K562 (cell line): ENCODE measurements around the gene RARRES2. TPM values are rescaled to one million over a fixed set of nuclear protein-coding genes. Genes with fewer than 3 reads are reported as not detected.

ENCODE experiments used
- HNRNPK ChIP-seq: fragments of 200-400 bp; formaldehyde crosslinking; IDR thresholded peaks from one replicate; pipeline ENCODE4 v1.6.1; 2018; ENCODE audit warnings: mild to moderate bottlenecking, low read depth, low read length; ENCODE audit not compliant: poor library complexity, severe bottlenecking
- LCOR ChIP-seq: sonication (generic); formaldehyde crosslinking; IDR thresholded peaks from 2 replicates; pipeline ENCODE4 v1.8.0; 2022; ENCODE audit warnings: mild to moderate bottlenecking, missing genetic modification reagents
- MAZ ChIP-seq, 2 experiments: fragments of 450-650 bp in 1 of 2; sonication (generic) in 1 of 2; formaldehyde crosslinking; IDR thresholded peaks in 1 of 2; conservative IDR thresholded peaks in 1 of 2; 2 replicates each; pipeline versions ENCODE4 v1.4.0 to v1.5.0; 2020; ENCODE audit warnings: mild to moderate bottlenecking in 1 of 2, missing genetic modification reagents in 1 of 2
- MTA1 ChIP-seq: fragments of 450-650 bp; IDR thresholded peaks from 2 replicates; pipeline ENCODE4 v1.6.1; 2017; ENCODE audit warnings: borderline replicate concordance
- RAD51 ChIP-seq: fragments of 450-650 bp; IDR thresholded peaks from 2 replicates; pipeline ENCODE4 v1.7.1; 2016; ENCODE audit warnings: low read depth, mild to moderate bottlenecking, borderline replicate concordance
- RBM14 ChIP-seq: fragments of 200-400 bp; formaldehyde crosslinking; IDR thresholded peaks from 2 replicates; pipeline ENCODE4 v1.6.1; 2018; ENCODE audit warnings: low read depth, mild to moderate bottlenecking, low read length, moderate library complexity, borderline replicate concordance; ENCODE audit not compliant: insufficient read depth
- SNRNP70 ChIP-seq: fragments of 200-400 bp; formaldehyde crosslinking; optimal IDR thresholded peaks from 2 replicates; pipeline ENCODE3; 2017; ENCODE audit warnings: low read depth, low read length
- XRCC5 ChIP-seq: fragments of 200-400 bp; formaldehyde crosslinking; IDR thresholded peaks from 2 replicates; pipeline ENCODE4 v1.6.1; 2017; ENCODE audit warnings: low read depth, mild to moderate bottlenecking, low read length
- ZBTB11 ChIP-seq, 3 experiments: fragments of 200-800 bp in 1 of 3; fragments of 250-450 bp in 1 of 3; fragments of 450-650 bp in 1 of 3; sonication (Bioruptor Pico) in 1 of 3; sonication (Bioruptor generic) in 1 of 3; formaldehyde crosslinking in 1 of 3; IDR thresholded peaks; 2 replicates each; pipeline versions ENCODE4 v1.6.1 to v1.8.0; 2016 to 2022; ENCODE audit warnings: mild to moderate bottlenecking in 2 of 3, missing genetic modification characterization in 2 of 3, missing compliant biosample characterization in 1 of 3, moderate library complexity in 1 of 3
- ZNF12 ChIP-seq: sonication (generic); formaldehyde crosslinking; IDR thresholded peaks from 2 replicates; pipeline ENCODE4 v1.4.0; 2020; ENCODE audit warnings: mild to moderate bottlenecking, missing genetic modification reagents
- ZNF212 ChIP-seq: fragments of 450-650 bp; formaldehyde crosslinking; IDR thresholded peaks from 2 replicates; pipeline ENCODE4 v1.4.0; 2020; ENCODE audit warnings: mild to moderate bottlenecking
- polyA plus RNA-seq, 8 experiments: library from polyadenylated mRNA; depleted of rRNA in 4 of 8; stranded (reverse) in 5 of 8; unstranded in 3 of 8; fragments of >200 nt; fragmentation: Nextera tagmentation in 2 of 8; fragmentation: Illumina TruSeq in 1 of 8; extraction: Ambion mirVana in 2 of 8; extraction: Trizol in 1 of 8; gene quantifications; 2 replicates each; pipeline versions ENCODE4 v1.2.1 to v1.2.3, GENCODE V29; 2011 to 2014; ENCODE audit warnings: inconsistent platforms in 1 of 8, missing spikeins in 1 of 8
- total RNA-seq, 7 experiments: library from RNA; depleted of rRNA in 6 of 7; stranded (reverse); fragments of >200 nt in 6 of 7; fragmentation: Illumina TruSeq in 2 of 7; extraction: Trizol in 2 of 7; gene quantifications; 2 replicates each; pipeline versions ENCODE4 v1.2.1 to v1.2.3, GENCODE V29; 2011 to 2021; ENCODE audit warnings: low replicate concordance in 1 of 7
- TF ChIP-seq, protein P1 (sequence below): fragments of 450-650 bp; IDR thresholded peaks from 2 replicates; pipeline ENCODE4 v1.6.1; 2016; ENCODE audit warnings: low read depth, mild to moderate bottlenecking, moderate library complexity
- TF ChIP-seq, protein P2 (sequence below): fragments of 450-650 bp; IDR thresholded peaks from 2 replicates; pipeline ENCODE4 v1.6.1; 2016; ENCODE audit warnings: borderline replicate concordance
- TF ChIP-seq, protein P3 (sequence below): fragments of 250-450 bp; sonication (Bioruptor Pico); IDR thresholded peaks from 2 replicates; pipeline ENCODE4 v1.8.0; 2022; ENCODE audit warnings: inconsistent platforms

RARRES2 gene
- total and polyA plus RNA-seq, 9 of the 15 experiments (the other 6 are each of a cell fraction or from before 2014, with no cell fraction given) = 0.11 to 1.7 (median 0.23) TPM; not detected in 6

DNA sequence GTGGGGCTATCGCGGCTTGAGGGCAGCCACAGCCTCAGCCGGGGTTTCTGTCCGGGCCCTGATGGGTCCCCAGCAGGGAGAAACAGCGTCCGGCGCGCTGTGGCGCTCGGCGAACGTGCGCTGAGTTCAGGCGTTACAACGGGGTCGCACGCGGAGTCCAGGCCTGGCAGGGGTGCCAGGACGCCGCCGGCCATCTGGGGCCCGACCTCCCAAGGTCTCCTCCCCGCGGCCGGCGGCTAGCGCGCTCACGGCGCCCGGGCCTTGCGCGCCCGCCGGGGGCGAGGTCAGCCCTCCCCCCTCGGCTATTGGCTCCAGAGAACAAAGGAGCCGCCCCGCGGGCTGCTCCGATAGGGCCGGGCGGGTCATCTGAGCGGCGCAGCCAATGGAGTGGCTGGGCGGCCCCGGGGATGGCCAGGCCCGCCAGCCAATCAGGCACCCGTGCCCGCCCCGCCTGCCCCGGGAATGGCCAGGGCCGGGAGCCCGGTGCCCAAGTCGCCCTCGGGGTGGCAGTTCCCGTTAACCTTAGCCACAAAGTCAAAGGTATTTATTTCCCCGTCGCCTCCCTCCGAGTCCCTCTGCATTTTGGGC is 37.5 kb upstream of the RARRES2 start, which contains the start of gene ZNF775 (continued):
- TF ChIP-seq LCOR (0 out of 2 replicates have a peak, but pooled peaks have one; percentile 47), MAZ (CRISPR knock-in tag; conservative IDR thresholded peaks at IDR 0.05 in 1 of 2, IDR thresholded peaks at IDR 0.05 in 1 of 2) (peak in 1 of 2 experiments; percentile 90; a peak in 1 of 4 replicates), HNRNPK (no peak), ZNF12 (peak; percentile 49; the same call in 1 of the 2 replicates), ZNF212 (no peak), MTA1 (no peak), RAD51 (peak; percentile 84), XRCC5 (no peak; the same call in 1 of the 2 replicates), SNRNP70 (no peak), ZBTB11 (CRISPR knock-in tag; IDR thresholded peaks at IDR 0.05) (0 out of 6 replicates have a peak, but pooled peaks of 1 of the 3 experiments have one; percentile 1), RBM14 (no peak)
- TF ChIP-seq, protein P1, sequence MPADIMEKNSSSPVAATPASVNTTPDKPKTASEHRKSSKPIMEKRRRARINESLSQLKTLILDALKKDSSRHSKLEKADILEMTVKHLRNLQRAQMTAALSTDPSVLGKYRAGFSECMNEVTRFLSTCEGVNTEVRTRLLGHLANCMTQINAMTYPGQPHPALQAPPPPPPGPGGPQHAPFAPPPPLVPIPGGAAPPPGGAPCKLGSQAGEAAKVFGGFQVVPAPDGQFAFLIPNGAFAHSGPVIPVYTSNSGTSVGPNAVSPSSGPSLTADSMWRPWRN = no peak
- TF ChIP-seq, protein P2, sequence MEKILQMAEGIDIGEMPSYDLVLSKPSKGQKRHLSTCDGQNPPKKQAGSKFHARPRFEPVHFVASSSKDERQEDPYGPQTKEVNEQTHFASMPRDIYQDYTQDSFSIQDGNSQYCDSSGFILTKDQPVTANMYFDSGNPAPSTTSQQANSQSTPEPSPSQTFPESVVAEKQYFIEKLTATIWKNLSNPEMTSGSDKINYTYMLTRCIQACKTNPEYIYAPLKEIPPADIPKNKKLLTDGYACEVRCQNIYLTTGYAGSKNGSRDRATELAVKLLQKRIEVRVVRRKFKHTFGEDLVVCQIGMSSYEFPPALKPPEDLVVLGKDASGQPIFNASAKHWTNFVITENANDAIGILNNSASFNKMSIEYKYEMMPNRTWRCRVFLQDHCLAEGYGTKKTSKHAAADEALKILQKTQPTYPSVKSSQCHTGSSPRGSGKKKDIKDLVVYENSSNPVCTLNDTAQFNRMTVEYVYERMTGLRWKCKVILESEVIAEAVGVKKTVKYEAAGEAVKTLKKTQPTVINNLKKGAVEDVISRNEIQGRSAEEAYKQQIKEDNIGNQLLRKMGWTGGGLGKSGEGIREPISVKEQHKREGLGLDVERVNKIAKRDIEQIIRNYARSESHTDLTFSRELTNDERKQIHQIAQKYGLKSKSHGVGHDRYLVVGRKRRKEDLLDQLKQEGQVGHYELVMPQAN = no peak
- TF ChIP-seq, protein P3, sequence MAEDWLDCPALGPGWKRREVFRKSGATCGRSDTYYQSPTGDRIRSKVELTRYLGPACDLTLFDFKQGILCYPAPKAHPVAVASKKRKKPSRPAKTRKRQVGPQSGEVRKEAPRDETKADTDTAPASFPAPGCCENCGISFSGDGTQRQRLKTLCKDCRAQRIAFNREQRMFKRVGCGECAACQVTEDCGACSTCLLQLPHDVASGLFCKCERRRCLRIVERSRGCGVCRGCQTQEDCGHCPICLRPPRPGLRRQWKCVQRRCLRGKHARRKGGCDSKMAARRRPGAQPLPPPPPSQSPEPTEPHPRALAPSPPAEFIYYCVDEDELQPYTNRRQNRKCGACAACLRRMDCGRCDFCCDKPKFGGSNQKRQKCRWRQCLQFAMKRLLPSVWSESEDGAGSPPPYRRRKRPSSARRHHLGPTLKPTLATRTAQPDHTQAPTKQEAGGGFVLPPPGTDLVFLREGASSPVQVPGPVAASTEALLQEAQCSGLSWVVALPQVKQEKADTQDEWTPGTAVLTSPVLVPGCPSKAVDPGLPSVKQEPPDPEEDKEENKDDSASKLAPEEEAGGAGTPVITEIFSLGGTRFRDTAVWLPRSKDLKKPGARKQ (CRISPR knock-in tag) = no peak
